ENCODE measurements around the gene APOC1.

DNA sequence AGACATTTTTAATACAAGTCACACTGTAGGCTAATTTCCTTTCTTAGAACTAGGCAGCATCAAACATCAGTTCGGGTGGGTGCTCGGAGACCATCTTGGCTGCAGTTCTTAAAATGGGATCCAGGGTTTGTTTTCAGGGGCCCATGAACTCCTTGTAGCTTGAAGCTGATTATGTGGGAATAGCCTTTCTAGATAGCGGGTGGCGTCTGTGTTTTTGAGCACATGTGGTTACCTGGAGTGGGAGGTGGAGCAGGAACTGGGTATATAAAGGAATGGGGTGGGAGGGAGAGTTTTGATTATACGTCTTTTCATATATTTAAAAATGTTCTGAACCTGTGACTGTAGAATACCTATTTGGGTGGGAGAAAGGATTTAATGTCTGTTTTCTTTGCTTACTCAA, 53.7 kb downstream of the APOC1 start:
- TF ChIP-seq, protein P1, sequence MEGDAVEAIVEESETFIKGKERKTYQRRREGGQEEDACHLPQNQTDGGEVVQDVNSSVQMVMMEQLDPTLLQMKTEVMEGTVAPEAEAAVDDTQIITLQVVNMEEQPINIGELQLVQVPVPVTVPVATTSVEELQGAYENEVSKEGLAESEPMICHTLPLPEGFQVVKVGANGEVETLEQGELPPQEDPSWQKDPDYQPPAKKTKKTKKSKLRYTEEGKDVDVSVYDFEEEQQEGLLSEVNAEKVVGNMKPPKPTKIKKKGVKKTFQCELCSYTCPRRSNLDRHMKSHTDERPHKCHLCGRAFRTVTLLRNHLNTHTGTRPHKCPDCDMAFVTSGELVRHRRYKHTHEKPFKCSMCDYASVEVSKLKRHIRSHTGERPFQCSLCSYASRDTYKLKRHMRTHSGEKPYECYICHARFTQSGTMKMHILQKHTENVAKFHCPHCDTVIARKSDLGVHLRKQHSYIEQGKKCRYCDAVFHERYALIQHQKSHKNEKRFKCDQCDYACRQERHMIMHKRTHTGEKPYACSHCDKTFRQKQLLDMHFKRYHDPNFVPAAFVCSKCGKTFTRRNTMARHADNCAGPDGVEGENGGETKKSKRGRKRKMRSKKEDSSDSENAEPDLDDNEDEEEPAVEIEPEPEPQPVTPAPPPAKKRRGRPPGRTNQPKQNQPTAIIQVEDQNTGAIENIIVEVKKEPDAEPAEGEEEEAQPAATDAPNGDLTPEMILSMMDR (conservative IDR thresholded peaks at IDR 0.05), result no peak
- TF ChIP-seq EZH2 (IDR thresholded peaks at IDR 0.05; ENCODE audit: low read depth), result no peak

All from PC-9 (cell line).